K562 (cell line): ENCODE results near the gene ARHGEF7. TPM values are rescaled to one million over a fixed set of nuclear protein-coding genes. Genes with fewer than 3 reads are reported as not detected.

ENCODE experiments used
- ATAC-seq: fragments of 200-7000 bp; cut with Tn5 transposase; 3 replicates; pipeline ENCODE4 v1.9.1; 2020; ENCODE audit warnings: moderate library complexity
- BruUV-seq: library from RNA; stranded (reverse); fragments of 400-500 nt; replicated peaks from 2 replicates; lab custom pipeline; 2021; lab: Mats Ljungman, UMichigan
- CTCF ChIA-PET: fragments of 300-600 bp; formaldehyde crosslinking; extraction: SDS; loops from one replicate; lab custom pipeline; 2021; ENCODE audit warnings: low intra/inter-chr PET ratio; lab: Yijun Ruan, JAX
- POLR2A ChIA-PET: fragments of 300-600, 350-650 bp; sonication (Branson Sonifier 250); formaldehyde crosslinking; extraction: SDS; loops from one replicate; lab custom pipeline; 2021; ENCODE audit warnings: antibody characterized with exemption, inconsistent platforms; lab: Yijun Ruan, JAX
- DNase-seq, 4 experiments: peaks; one replicate each; pipeline versions ENCODE4 v3.0.0 to v3.0.0-alpha.2; 2011 to 2018; ENCODE audit warnings: low spot score in 3 of 4, mixed read lengths in 3 of 4; ENCODE audit errors: extremely low read depth in 1 of 4
- FAIRE-seq: peaks from 2 replicates; lab custom pipeline; 2011; peaks lifted over from hg19 to GRCh38; lab: Jason Lieb, UNC
- H2AFZ ChIP-seq: 2 replicates; pipeline ENCODE4 v1.6.0; 2011; ENCODE audit warnings: low read depth, low read length, control low read depth, inconsistent platforms
- H3K27ac ChIP-seq: fragments of 200-600 bp; 3 replicates; pipeline ENCODE4 v1.8.0; 2011; ENCODE audit warnings: low read depth, mild to moderate bottlenecking, control low read depth, inconsistent platforms, low read length, moderate library complexity, mixed read lengths; ENCODE audit errors: extremely low read depth
- H3K27me3 ChIP-seq, 2 experiments: fragments of 300-600 bp in 1 of 2; 2 replicates in 1 of 2; 3 replicates in 1 of 2; pipeline versions ENCODE4 v1.6.0 to v1.8.0; 2011; ENCODE audit warnings: inconsistent platforms in 2 of 2, low read length in 2 of 2, mild to moderate bottlenecking in 1 of 2, mixed read lengths in 1 of 2, moderate library complexity in 1 of 2; ENCODE audit not compliant: control insufficient read depth in 2 of 2, insufficient read depth in 2 of 2
- H3K36me3 ChIP-seq: fragments of 300-600 bp; 3 replicates; pipeline ENCODE4 v1.8.0; 2011; ENCODE audit warnings: mild to moderate bottlenecking, low read length, inconsistent platforms; ENCODE audit not compliant: control insufficient read depth, insufficient read depth
- H3K4me1 ChIP-seq, 2 experiments: fragments of 200-600 bp in 1 of 2; replicated peaks in 1 of 2; 2 replicates in 1 of 2; 3 replicates in 1 of 2; pipeline versions ENCODE4 v1.5.1 to v1.8.0; 2011; ENCODE audit warnings: inconsistent platforms in 2 of 2, low read length in 2 of 2, mild to moderate bottlenecking in 1 of 2, mixed read lengths in 1 of 2, moderate library complexity in 1 of 2; ENCODE audit not compliant: control insufficient read depth in 2 of 2, insufficient read depth in 2 of 2
- H3K4me2 ChIP-seq: 2 replicates; pipeline ENCODE4 v1.6.1; 2011; ENCODE audit warnings: low read length, control low read depth, inconsistent platforms, mixed read lengths; ENCODE audit not compliant: insufficient read depth
- H3K4me3 ChIP-seq: fragments of 200-600 bp; sonication (generic), shearing (Covaris generic); 2 replicates; pipeline ENCODE4 v1.5.1; 2016; ENCODE audit warnings: control low read depth, inconsistent platforms
- H3K79me2 ChIP-seq: fragments of 200-600 bp; 3 replicates; pipeline ENCODE4 v1.8.0; 2011; ENCODE audit warnings: low read length, inconsistent platforms; ENCODE audit not compliant: control insufficient read depth, insufficient read depth
- H3K9ac ChIP-seq, 2 experiments: 2 replicates each; pipeline versions ENCODE4 v1.6.0 to v1.6.1; 2011; ENCODE audit warnings: low read depth in 2 of 2, low read length in 2 of 2, control low read depth in 1 of 2, inconsistent platforms in 1 of 2, mild to moderate bottlenecking in 1 of 2, mixed read lengths in 1 of 2; ENCODE audit not compliant: insufficient read depth in 1 of 2
- H3K9me1 ChIP-seq: one replicate; pipeline ENCODE4 v1.6.0; 2011; ENCODE audit warnings: inconsistent platforms, mild to moderate bottlenecking, low read length, moderate library complexity; ENCODE audit not compliant: control insufficient read depth, insufficient read depth
- H3K9me3 ChIP-seq: replicated peaks from 2 replicates; pipeline ENCODE4 v1.5.1; 2011; ENCODE audit warnings: low read depth, low read length, inconsistent platforms; ENCODE audit not compliant: control insufficient read depth, insufficient read depth
- H4K20me1 ChIP-seq: replicated peaks from 2 replicates; pipeline ENCODE4 v1.6.1; 2011; ENCODE audit warnings: low read length, inconsistent platforms, mixed read lengths; ENCODE audit not compliant: control insufficient read depth, insufficient read depth
- ATF3 ChIP-seq, 2 experiments: fragments of 450-650 bp in 1 of 2; sonication (generic) in 1 of 2; formaldehyde crosslinking in 1 of 2; IDR thresholded peaks in 1 of 2; conservative IDR thresholded peaks in 1 of 2; 2 replicates each; pipeline versions ENCODE4 v1.6.1 to v1.8.1; 2016 to 2023; ENCODE audit warnings: mild to moderate bottlenecking in 2 of 2, moderate library complexity in 2 of 2, inconsistent platforms in 1 of 2, missing genetic modification reagents in 1 of 2
- CEBPZ ChIP-seq: fragments of 150-350 bp; IDR thresholded peaks from 2 replicates; pipeline ENCODE4 v1.6.1; 2014; ENCODE audit warnings: low read depth, mild to moderate bottlenecking, low read length, borderline replicate concordance
- GATAD2B ChIP-seq: fragments of 450-650 bp; IDR thresholded peaks from 2 replicates; pipeline ENCODE4 v1.6.1; 2017; ENCODE audit warnings: mild to moderate bottlenecking, borderline replicate concordance
- HMBOX1 ChIP-seq: sonication (generic); IDR thresholded peaks from 2 replicates; pipeline ENCODE4 v1.6.1; 2016
- HOXB6 ChIP-seq: fragments of 250-450 bp; sonication (Bioruptor Pico); IDR thresholded peaks from 2 replicates; pipeline ENCODE4 v1.5.1; 2022; ENCODE audit warnings: mild to moderate bottlenecking, borderline replicate concordance
- NR0B1 ChIP-seq: fragments of 450-650 bp; IDR thresholded peaks from one replicate; pipeline ENCODE4 v1.6.1; 2018; ENCODE audit warnings: mild to moderate bottlenecking, moderate library complexity; ENCODE audit not compliant: partially characterized antibody
- PKNOX1 ChIP-seq: fragments of 450-650 bp; IDR thresholded peaks from 2 replicates; pipeline ENCODE4 v1.6.1; 2016
- PURB ChIP-seq: sonication (generic); formaldehyde crosslinking; IDR thresholded peaks from 2 replicates; pipeline ENCODE4 v1.9.0; 2021; ENCODE audit warnings: low read depth, mild to moderate bottlenecking, missing genetic modification reagents
- SREBF1 ChIP-seq: fragments of 150-350 bp; IDR thresholded peaks from 2 replicates; pipeline ENCODE4 v1.6.1; 2014; ENCODE audit warnings: antibody characterized with exemption, low read depth, low read length, borderline replicate concordance
- SRSF7 ChIP-seq: fragments of 200-400 bp; formaldehyde crosslinking; optimal IDR thresholded peaks from 2 replicates; pipeline ENCODE3; 2017; ENCODE audit warnings: mild to moderate bottlenecking, low read depth, low read length
- XRCC4 ChIP-seq: IDR thresholded peaks from one replicate; pipeline ENCODE4 v1.6.1; 2011; ENCODE audit not compliant: insufficient read depth, insufficient read length; ENCODE audit errors: extremely low read depth
- ZBTB43 ChIP-seq: sonication (generic); formaldehyde crosslinking; IDR thresholded peaks from 2 replicates; pipeline ENCODE4 v1.8.0; 2023; ENCODE audit warnings: mild to moderate bottlenecking, missing genetic modification reagents
- ZC3H4 ChIP-seq: sonication (generic); formaldehyde crosslinking; IDR thresholded peaks from 2 replicates; pipeline ENCODE4 v1.9.0; 2021; ENCODE audit warnings: missing genetic modification reagents, borderline replicate concordance
- WGBS: fragments of 100-300 bp; shearing (Covaris generic); methylation state at CpG from one replicate; pipeline ENCODE4 v1.1.6; 2016; ENCODE audit warnings: low coverage, mixed read lengths; ENCODE audit not compliant: insufficient coverage; ENCODE audit errors: missing lambda C conversion rate; 5-methylcytosine and 5-hydroxymethylcytosine counted together
- in situ Hi-C: fragments of 300-500 bp; cut with MboI; formaldehyde crosslinking; loops from 4 replicates; pipeline ENCODE4 v1.15.0; 2018; ENCODE audit warnings: inconsistent platforms, mixed read lengths
- intact Hi-C: fragments of 100-400 bp; cut with micrococcal nuclease; formaldehyde crosslinking; loops from 2 replicates; pipeline ENCODE4 v1.14.2; 2022
- polyA plus RNA-seq, 8 experiments: library from polyadenylated mRNA; depleted of rRNA in 4 of 8; stranded (reverse) in 5 of 8; unstranded in 3 of 8; fragments of >200 nt; fragmentation: Nextera tagmentation in 2 of 8; fragmentation: Illumina TruSeq in 1 of 8; extraction: Ambion mirVana in 2 of 8; extraction: Trizol in 1 of 8; gene quantifications; 2 replicates each; pipeline versions ENCODE4 v1.2.1 to v1.2.3, GENCODE V29; 2011 to 2014; ENCODE audit warnings: inconsistent platforms in 1 of 8, missing spikeins in 1 of 8
- total RNA-seq, 7 experiments: library from RNA; depleted of rRNA in 6 of 7; stranded (reverse); fragments of >200 nt in 6 of 7; fragmentation: Illumina TruSeq in 2 of 7; extraction: Trizol in 2 of 7; gene quantifications; 2 replicates each; pipeline versions ENCODE4 v1.2.1 to v1.2.3, GENCODE V29; 2011 to 2021; ENCODE audit warnings: low replicate concordance in 1 of 7

ARHGEF7 gene
- total and polyA plus RNA-seq, 9 of the 15 experiments (the other 6 are each of a cell fraction or from before 2014, with no cell fraction given), result 2.1 to 26.8 (median 17.5) TPM

GRCh38 chr13:111258637-111259036 is 143.5 kb downstream of the ARHGEF7 start:
- BruUV-seq, result no TSS peak
- intact Hi-C loops, result no loop called here
- no peak overlapping the region for H2AFZ ChIP-seq
- H3K4me2 ChIP-seq, result no peak overlapping the region
- H3K9me1 ChIP-seq, result no peaks in the 10 kb centered on the region
- no peaks in the 10 kb centered on the region; the same call in 1 of the 2 replicates for H3K9me3 ChIP-seq
- 94% methylated on average over 2 of the region's 3 CpGs for WGBS
- no peaks in the 10 kb centered on the region for H3K4me1 ChIP-seq
- ATAC-seq, result no peak
- in situ Hi-C loops, result no loop called here
- H4K20me1 ChIP-seq, result no peaks in the 10 kb centered on the region
- no peak overlapping the region for H3K27ac ChIP-seq
- no peaks in the 10 kb centered on the region for H3K79me2 ChIP-seq
- no peak for DNase-seq
- H3K27me3 ChIP-seq, result no peaks in the 10 kb centered on the region
- CTCF ChIA-PET, result no interaction called here
- H3K36me3 ChIP-seq, result peaks cover 10% of the 10 kb centered on the region; the same call in 2 of the 3 replicates
- no peak for FAIRE-seq
- no peak overlapping the region for H3K4me3 ChIP-seq
- H3K9ac ChIP-seq, result no peak overlapping the region
- POLR2A ChIA-PET, result no interaction called here
- TF ChIP-seq CEBPZ (no peak), ZBTB43 (CRISPR knock-in tag) (no peak), PURB (CRISPR knock-in tag) (no peak), ATF3 (IDR thresholded peaks at IDR 0.05) (no peak), ATF3 (CRISPR knock-in tag; conservative IDR thresholded peaks at IDR 0.05) (no peak), SRSF7 (no peak), PKNOX1 (no peak), SREBF1 (no peak), GATAD2B (no peak), HOXB6 (no peak), XRCC4 (no peak), ZC3H4 (CRISPR knock-in tag) (no peak), NR0B1 (no peak), HMBOX1 (no peak)
